ENCODE data around the gene ZNF133. TPM values are rescaled to one million over a fixed set of nuclear protein-coding genes. Genes with fewer than 3 reads are reported as not detected.

The ZNF133 gene
- total RNA-seq: 5.9 and 9.4 TPM in 2 replicates

DNA sequence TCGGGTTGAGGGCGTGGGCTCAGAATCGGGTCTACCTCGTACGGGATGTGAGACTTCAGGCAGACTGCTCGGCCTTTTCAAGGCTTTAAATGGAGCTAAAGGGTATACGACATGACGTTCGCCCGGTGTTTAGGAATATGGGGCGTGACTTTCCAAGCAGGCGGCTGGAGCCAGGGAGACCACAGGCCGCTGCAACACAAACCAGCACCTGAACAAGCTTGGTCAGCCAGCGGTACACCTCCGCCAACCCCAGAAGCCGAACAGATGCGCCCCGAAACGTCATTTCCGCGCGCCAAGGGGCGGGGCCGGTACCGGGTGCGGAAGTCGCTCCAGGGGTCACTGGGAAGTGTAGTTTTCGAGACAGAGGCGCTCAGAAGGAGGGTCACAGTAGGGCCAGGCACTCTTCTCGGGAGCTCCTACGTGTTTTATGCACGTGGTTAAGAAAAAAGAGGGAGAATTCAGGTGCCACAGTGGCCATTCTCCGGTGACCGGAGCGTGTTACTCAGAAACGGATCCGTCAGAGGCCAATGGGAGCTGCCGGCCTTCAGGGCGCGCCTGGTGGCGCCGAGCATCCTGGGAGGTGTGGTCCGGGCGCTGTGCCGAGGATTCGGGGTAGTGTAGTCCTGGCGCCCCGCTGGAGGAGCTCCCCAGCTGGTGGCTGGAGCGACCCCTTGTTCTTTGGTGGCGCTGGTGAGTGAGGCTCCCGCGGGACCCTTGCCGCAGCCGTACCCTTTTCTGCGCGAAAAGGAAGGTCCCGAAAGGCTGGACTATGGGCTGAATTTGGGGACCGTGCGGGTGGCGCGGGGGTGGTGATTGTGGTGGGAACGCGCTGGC, at the start of gene ZNF133:
Gene ZNF133, plus strand, starts transcription at position 613 of the 834 bp plus-strand sequence. CDS start 17,160 bp downstream, outside the sequence.

Other genes with a start within 250 kb of the ZNF133 start
- not detected in 2 replicates for gene OVOL2, start 230.6 kb upstream of the ZNF133 start, total RNA-seq
- gene KAT14, start 150.7 kb upstream of the ZNF133 start, total RNA-seq: 5.9 and 6.3 TPM in 2 replicates
- gene PET117, start 150.7 kb upstream of the ZNF133 start, total RNA-seq: 7.2 and 11.3 TPM in 2 replicates
- 0.20 and 0.69 TPM in 2 replicates for gene DZANK1, start 178.5 kb downstream of the ZNF133 start, total RNA-seq
- gene POLR3F, start 178.9 kb downstream of the ZNF133 start, total RNA-seq: 10.5 and 12.8 TPM in 2 replicates
- gene RBBP9, start 208.7 kb downstream of the ZNF133 start, total RNA-seq: 12.6 and 13.3 TPM in 2 replicates
- 37.1 and 40.5 TPM in 2 replicates for gene SEC23B, start 219.4 kb downstream of the ZNF133 start, total RNA-seq

All from mammary microvascular endothelial cell (primary cell).